A549 (cell line): ENCODE results near the gene SMIM30. TPM values are rescaled to one million over a fixed set of nuclear protein-coding genes. Genes with fewer than 3 reads are reported as not detected.

Experiments
- ATAC-seq, 2 experiments: fragments of 200-7000 bp in 1 of 2; fragments of >200 bp in 1 of 2; cut with Nextera tagmentation in 1 of 2; cut with Tn5 transposase in 1 of 2; 3 replicates each; pipeline versions ENCODE4 v1.8.0 to v1.9.1; 2018 to 2020; ENCODE audit warnings: mild to moderate bottlenecking in 1 of 2, moderate library complexity in 1 of 2
- CTCF ChIA-PET: fragments of 300-600 bp; sonication (Branson Sonifier 250); formaldehyde crosslinking; extraction: SDS; loops from one replicate; lab custom pipeline; 2021; ENCODE audit warnings: antibody characterized with exemption, inconsistent platforms; lab: Yijun Ruan, JAX
- POLR2A ChIA-PET: fragments of 350-600 bp; formaldehyde crosslinking; extraction: SDS; loops from one replicate; lab custom pipeline; 2021; ENCODE audit warnings: antibody characterized with exemption, inconsistent platforms; lab: Yijun Ruan, JAX
- DNase-seq, 2 experiments: peaks; one replicate each; pipeline versions ENCODE4 v3.0.0 to v3.0.0-alpha.2; 2011 to 2016; ENCODE audit warnings: low read depth in 1 of 2, low spot score in 1 of 2
- FAIRE-seq: peaks from 2 replicates; lab custom pipeline; 2011; peaks lifted over from hg19 to GRCh38; lab: Jason Lieb, UNC
- H3K27ac ChIP-seq, 2 experiments: fragments of >200 bp; sonication (Bioruptor Twin); formaldehyde crosslinking; 3 replicates each; pipeline ENCODE4 v1.5.1; 2016 to 2017
- H3K4me1 ChIP-seq: fragments of >200 bp; sonication (Bioruptor Twin); formaldehyde crosslinking; 3 replicates; pipeline ENCODE4 v1.6.1; 2016
- H3K4me2 ChIP-seq: fragments of >200 bp; sonication (Bioruptor Twin); formaldehyde crosslinking; 3 replicates; pipeline ENCODE4 v1.6.1; 2016
- H3K4me3 ChIP-seq: fragments of >200 bp; sonication (Bioruptor Twin); formaldehyde crosslinking; 3 replicates; pipeline ENCODE4 v1.5.1; 2016
- H3K9me3 ChIP-seq: fragments of >200 bp; sonication (Bioruptor Twin); formaldehyde crosslinking; 3 replicates; pipeline ENCODE4 v1.6.1; 2016
- EHMT2 ChIP-seq: fragments of 200-600 bp; sonication (generic); IDR thresholded peaks from 2 replicates; pipeline ENCODE4 v1.6.1; 2016; ENCODE audit warnings: antibody characterized with exemption, low read depth, mild to moderate bottlenecking, moderate library complexity
- EP300 ChIP-seq, 2 experiments: fragments of >200 bp; sonication (Bioruptor Twin); formaldehyde crosslinking; IDR thresholded peaks; 2 replicates in 1 of 2; 3 replicates in 1 of 2; pipeline ENCODE4 v1.6.1; 2016 to 2017
- ESRRA ChIP-seq: fragments of 150-350 bp; IDR thresholded peaks from 2 replicates; pipeline ENCODE4 v1.6.1; 2014; ENCODE audit warnings: mild to moderate bottlenecking, low read length, borderline replicate concordance
- FOSB ChIP-seq: fragments of 250-450 bp; sonication (Bioruptor Pico); IDR thresholded peaks from 2 replicates; pipeline ENCODE4 v1.5.0; 2020; ENCODE audit warnings: mild to moderate bottlenecking, moderate library complexity
- FOXS1 ChIP-seq: fragments of 250-450 bp; sonication (Bioruptor Pico); IDR thresholded peaks from 2 replicates; pipeline ENCODE4 v1.5.0; 2020; ENCODE audit warnings: mild to moderate bottlenecking, moderate library complexity
- GATA3 ChIP-seq: IDR thresholded peaks from 2 replicates; pipeline ENCODE4 v1.6.1; 2012; ENCODE audit warnings: borderline replicate concordance
- KDM1A ChIP-seq: fragments of 200-600 bp; sonication (generic); IDR thresholded peaks from 2 replicates; pipeline ENCODE4 v1.6.1; 2016; ENCODE audit warnings: low read depth, mild to moderate bottlenecking
- MAFK ChIP-seq: fragments of 450-650 bp; IDR thresholded peaks from 2 replicates; pipeline ENCODE4 v1.6.1; 2014; ENCODE audit not compliant: partially characterized antibody
- MAZ ChIP-seq: fragments of 150-350 bp; IDR thresholded peaks from 2 replicates; pipeline ENCODE4 v1.6.1; 2014; ENCODE audit warnings: antibody characterized with exemption, low read depth, low read length, borderline replicate concordance
- MYC ChIP-seq: IDR thresholded peaks from 2 replicates; pipeline ENCODE4 v1.6.1; 2012; ENCODE audit warnings: mild to moderate bottlenecking, inconsistent platforms, low read length, improper control_type of control experiment, borderline replicate concordance
- NFE2L2 ChIP-seq: fragments of 150-350 bp; conservative IDR thresholded peaks from 2 replicates; pipeline ENCODE4 v1.6.1; 2014; ENCODE audit warnings: low read length
- NPAS2 ChIP-seq: fragments of 250-450 bp; sonication (Bioruptor Pico); IDR thresholded peaks from 2 replicates; pipeline ENCODE4 v1.8.0; 2022; ENCODE audit warnings: mild to moderate bottlenecking, moderate library complexity, borderline replicate concordance
- NR3C1 ChIP-seq: fragments of >200 bp; sonication (Bioruptor Twin); formaldehyde crosslinking; IDR thresholded peaks from 3 replicates; pipeline ENCODE4 v1.6.1; 2017
- PHF8 ChIP-seq: fragments of 200-600 bp; sonication (generic); IDR thresholded peaks from 2 replicates; pipeline ENCODE4 v1.6.1; 2016; ENCODE audit warnings: low read depth, mild to moderate bottlenecking, antibody characterized with exemption, moderate library complexity, borderline replicate concordance
- RAD21 ChIP-seq, 2 experiments: fragments of >200 bp in 1 of 2; sonication (Bioruptor Twin) in 1 of 2; formaldehyde crosslinking in 1 of 2; IDR thresholded peaks in 1 of 2; conservative IDR thresholded peaks in 1 of 2; 2 replicates in 1 of 2; 3 replicates in 1 of 2; pipeline ENCODE4 v1.6.1; 2012 to 2018; ENCODE audit warnings: inconsistent platforms in 1 of 2
- RARB ChIP-seq: fragments of 250-450 bp; sonication (Bioruptor Pico); IDR thresholded peaks from 2 replicates; pipeline ENCODE4 v1.8.0; 2021; ENCODE audit warnings: mild to moderate bottlenecking, moderate library complexity
- RCOR1 ChIP-seq: fragments of 150-350 bp; IDR thresholded peaks from 2 replicates; pipeline ENCODE4 v1.6.1; 2014; ENCODE audit warnings: antibody characterized with exemption, low read length, low read depth
- SMC3 ChIP-seq: fragments of >200 bp; sonication (Bioruptor Twin); formaldehyde crosslinking; IDR thresholded peaks from 3 replicates; pipeline ENCODE4 v1.6.1; 2018; ENCODE audit warnings: inconsistent platforms
- ZNF302 ChIP-seq: fragments of 250-450 bp; sonication (Bioruptor Pico); IDR thresholded peaks from 2 replicates; pipeline ENCODE4 v1.9.0; 2021; ENCODE audit warnings: inconsistent platforms, mild to moderate bottlenecking, moderate library complexity
- WGBS: methylation state at CpG from one replicate; pipeline ENCODE4 v1.1.6; 2017; ENCODE audit errors: missing lambda C conversion rate; 5-methylcytosine and 5-hydroxymethylcytosine counted together
- polyA plus RNA-seq, 4 experiments: library from polyadenylated mRNA; depleted of rRNA in 3 of 4; stranded (reverse); fragments of >200 nt; fragmentation: RNase III in 1 of 4; extraction: RNeasy Plus Mini Kit Qiagen cat#74134 plus additional on column Dnase treatment in 1 of 4; gene quantifications; 2 replicates in 3 of 4; 3 replicates in 1 of 4; pipeline ENCODE4 v1.2.3, GENCODE V29; 2011 to 2017
- TF ChIP-seq, protein P1 (sequence below): fragments of 450-650 bp; IDR thresholded peaks from 2 replicates; pipeline ENCODE4 v1.6.1; 2014; ENCODE audit warnings: antibody characterized with exemption
- TF ChIP-seq, protein P2 (sequence below): fragments of >200 bp; sonication (Bioruptor Twin); formaldehyde crosslinking; IDR thresholded peaks from 3 replicates; pipeline ENCODE4 v1.6.1; 2016
- TF ChIP-seq, protein P3 (sequence below): IDR thresholded peaks from 2 replicates; pipeline ENCODE4 v1.6.1; 2012; ENCODE audit warnings: low read depth, borderline replicate concordance
- TF ChIP-seq, protein P4 (sequence below): fragments of 250-450 bp; sonication (Bioruptor Pico); IDR thresholded peaks from 2 replicates; pipeline ENCODE4 v1.5.0; 2020; ENCODE audit warnings: low read depth, mild to moderate bottlenecking, moderate library complexity
- TF ChIP-seq, protein P5 (sequence below): fragments of 200-600 bp; sonication (generic); IDR thresholded peaks from 2 replicates; pipeline ENCODE4 v1.6.1; 2016; ENCODE audit warnings: antibody characterized with exemption, mild to moderate bottlenecking, moderate library complexity
- TF ChIP-seq, protein P6 (sequence below): fragments of >200 bp; sonication (Bioruptor Twin); formaldehyde crosslinking; IDR thresholded peaks from 3 replicates; pipeline ENCODE4 v1.5.1; 2016

The SMIM30 gene
- polyA plus RNA-seq, 2 of the 4 experiments (the other 2 are of a cell fraction): 47.1 to 62.7 TPM

DNA sequence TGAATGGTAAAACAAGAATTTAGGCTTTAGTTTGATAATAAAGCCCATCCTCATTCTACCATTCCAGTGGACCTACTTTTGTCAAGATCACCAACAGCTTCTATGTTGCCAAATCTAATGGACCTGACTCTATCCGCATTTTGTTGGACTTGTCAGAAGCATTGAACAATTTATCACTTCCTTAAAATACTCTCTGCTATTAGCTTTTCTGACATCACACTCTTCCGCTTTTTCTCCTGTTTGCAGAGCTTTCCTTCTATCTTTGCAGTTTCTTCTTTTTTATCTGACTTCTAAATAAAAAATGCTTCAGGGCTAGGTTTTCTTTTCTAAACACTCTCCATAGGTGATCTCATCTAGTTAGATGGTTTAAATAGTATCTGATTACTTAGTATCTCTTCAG, 42.7 kb upstream of the SMIM30 start:
- POLR2A ChIA-PET: no interaction called here
- Histone ChIP-seq H3K4me2 (no peak overlapping the region), H3K4me1 (no peaks in the 10 kb centered on the region), H3K9me3 (no peaks in the 10 kb centered on the region), H3K4me3 (no peak overlapping the region), H3K27ac (no peak overlapping the region)
- DNase-seq (no peak), ATAC-seq (no peak), FAIRE-seq (no peak)
- no peak for TF ChIP-seq EHMT2
- no peak for TF ChIP-seq MYC
- no peak for TF ChIP-seq NR3C1
- TF ChIP-seq, protein P1, sequence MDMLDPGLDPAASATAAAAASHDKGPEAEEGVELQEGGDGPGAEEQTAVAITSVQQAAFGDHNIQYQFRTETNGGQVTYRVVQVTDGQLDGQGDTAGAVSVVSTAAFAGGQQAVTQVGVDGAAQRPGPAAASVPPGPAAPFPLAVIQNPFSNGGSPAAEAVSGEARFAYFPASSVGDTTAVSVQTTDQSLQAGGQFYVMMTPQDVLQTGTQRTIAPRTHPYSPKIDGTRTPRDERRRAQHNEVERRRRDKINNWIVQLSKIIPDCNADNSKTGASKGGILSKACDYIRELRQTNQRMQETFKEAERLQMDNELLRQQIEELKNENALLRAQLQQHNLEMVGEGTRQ: no peak
- no peak for TF ChIP-seq NPAS2 (CRISPR knock-in tag)
- TF ChIP-seq KDM1A: no peak
- TF ChIP-seq, protein P2, sequence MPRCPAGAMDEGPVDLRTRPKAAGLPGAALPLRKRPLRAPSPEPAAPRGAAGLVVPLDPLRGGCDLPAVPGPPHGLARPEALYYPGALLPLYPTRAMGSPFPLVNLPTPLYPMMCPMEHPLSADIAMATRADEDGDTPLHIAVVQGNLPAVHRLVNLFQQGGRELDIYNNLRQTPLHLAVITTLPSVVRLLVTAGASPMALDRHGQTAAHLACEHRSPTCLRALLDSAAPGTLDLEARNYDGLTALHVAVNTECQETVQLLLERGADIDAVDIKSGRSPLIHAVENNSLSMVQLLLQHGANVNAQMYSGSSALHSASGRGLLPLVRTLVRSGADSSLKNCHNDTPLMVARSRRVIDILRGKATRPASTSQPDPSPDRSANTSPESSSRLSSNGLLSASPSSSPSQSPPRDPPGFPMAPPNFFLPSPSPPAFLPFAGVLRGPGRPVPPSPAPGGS: no peak
- TF ChIP-seq GATA3: no peak
- no peak for TF ChIP-seq RCOR1
- TF ChIP-seq ESRRA: no peak
- no peak for TF ChIP-seq NFE2L2
- TF ChIP-seq, protein P3, sequence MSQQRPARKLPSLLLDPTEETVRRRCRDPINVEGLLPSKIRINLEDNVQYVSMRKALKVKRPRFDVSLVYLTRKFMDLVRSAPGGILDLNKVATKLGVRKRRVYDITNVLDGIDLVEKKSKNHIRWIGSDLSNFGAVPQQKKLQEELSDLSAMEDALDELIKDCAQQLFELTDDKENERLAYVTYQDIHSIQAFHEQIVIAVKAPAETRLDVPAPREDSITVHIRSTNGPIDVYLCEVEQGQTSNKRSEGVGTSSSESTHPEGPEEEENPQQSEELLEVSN: no peak
- no peak for TF ChIP-seq EP300 (IDR thresholded peaks at IDR 0.05)
- TF ChIP-seq, protein P4, sequence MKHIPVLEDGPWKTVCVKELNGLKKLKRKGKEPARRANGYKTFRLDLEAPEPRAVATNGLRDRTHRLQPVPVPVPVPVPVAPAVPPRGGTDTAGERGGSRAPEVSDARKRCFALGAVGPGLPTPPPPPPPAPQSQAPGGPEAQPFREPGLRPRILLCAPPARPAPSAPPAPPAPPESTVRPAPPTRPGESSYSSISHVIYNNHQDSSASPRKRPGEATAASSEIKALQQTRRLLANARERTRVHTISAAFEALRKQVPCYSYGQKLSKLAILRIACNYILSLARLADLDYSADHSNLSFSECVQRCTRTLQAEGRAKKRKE: no peak
- no peak for TF ChIP-seq RARB (CRISPR knock-in tag)
- no peak for TF ChIP-seq ZNF302
- TF ChIP-seq, protein P5, sequence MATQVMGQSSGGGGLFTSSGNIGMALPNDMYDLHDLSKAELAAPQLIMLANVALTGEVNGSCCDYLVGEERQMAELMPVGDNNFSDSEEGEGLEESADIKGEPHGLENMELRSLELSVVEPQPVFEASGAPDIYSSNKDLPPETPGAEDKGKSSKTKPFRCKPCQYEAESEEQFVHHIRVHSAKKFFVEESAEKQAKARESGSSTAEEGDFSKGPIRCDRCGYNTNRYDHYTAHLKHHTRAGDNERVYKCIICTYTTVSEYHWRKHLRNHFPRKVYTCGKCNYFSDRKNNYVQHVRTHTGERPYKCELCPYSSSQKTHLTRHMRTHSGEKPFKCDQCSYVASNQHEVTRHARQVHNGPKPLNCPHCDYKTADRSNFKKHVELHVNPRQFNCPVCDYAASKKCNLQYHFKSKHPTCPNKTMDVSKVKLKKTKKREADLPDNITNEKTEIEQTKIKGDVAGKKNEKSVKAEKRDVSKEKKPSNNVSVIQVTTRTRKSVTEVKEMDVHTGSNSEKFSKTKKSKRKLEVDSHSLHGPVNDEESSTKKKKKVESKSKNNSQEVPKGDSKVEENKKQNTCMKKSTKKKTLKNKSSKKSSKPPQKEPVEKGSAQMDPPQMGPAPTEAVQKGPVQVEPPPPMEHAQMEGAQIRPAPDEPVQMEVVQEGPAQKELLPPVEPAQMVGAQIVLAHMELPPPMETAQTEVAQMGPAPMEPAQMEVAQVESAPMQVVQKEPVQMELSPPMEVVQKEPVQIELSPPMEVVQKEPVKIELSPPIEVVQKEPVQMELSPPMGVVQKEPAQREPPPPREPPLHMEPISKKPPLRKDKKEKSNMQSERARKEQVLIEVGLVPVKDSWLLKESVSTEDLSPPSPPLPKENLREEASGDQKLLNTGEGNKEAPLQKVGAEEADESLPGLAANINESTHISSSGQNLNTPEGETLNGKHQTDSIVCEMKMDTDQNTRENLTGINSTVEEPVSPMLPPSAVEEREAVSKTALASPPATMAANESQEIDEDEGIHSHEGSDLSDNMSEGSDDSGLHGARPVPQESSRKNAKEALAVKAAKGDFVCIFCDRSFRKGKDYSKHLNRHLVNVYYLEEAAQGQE: no peak
- no peak for TF ChIP-seq MAZ
- no peak for TF ChIP-seq FOSB (CRISPR knock-in tag)
- 55% methylated on average over 2 of the region's 2 CpGs for WGBS
- CTCF ChIA-PET: interaction anchor here (0.8 to 3.1 kb wide), 4 partner anchors 8 to 261 kb away, joined by 3 to 12 read pairs (median 3); no protein-coding TSS in a partner anchor

DNA sequence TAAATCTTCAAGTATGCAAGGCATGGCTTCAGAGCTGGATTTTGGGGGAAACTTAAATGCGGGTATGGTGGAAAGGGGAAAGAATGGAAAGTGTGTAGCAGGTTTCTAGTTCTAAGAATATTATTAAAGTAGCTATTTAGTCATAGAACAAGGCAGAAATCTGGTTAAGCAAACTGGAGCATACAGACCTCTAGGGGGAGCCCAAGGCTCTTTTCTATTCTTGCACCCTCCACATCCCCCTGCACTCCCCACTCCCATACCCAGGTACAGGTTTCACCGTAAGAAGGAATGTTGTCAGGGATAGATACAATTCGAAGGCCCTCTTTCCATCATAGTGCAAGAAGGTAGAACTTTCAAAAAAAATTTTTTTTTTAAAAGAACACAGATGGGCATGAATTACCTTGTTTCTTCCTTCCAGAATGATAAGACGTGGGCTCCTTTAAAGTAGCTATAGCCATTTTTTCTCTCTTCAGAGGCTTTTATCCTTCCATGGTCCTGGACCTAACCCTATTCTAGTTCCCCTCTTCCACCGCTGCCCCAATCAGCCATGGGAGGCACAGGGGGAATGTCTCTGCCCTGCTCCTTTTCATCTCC, 41.5 kb upstream of the SMIM30 start:
- ChIA-PET CTCF (interaction anchor here (0.6 to 3.1 kb wide), 15 partner anchors 9 to 589 kb away, joined by 3 to 12 read pairs (median 3); no protein-coding TSS in a partner anchor), POLR2A (no interaction called here)
- ATAC-seq: peak in 1 of 2 experiments; percentile 83; a peak in 4 of 6 replicates
- 23% methylated on average over 5 of the region's 5 CpGs for WGBS
- peak; percentile 16 to 23 for DNase-seq
- no peak overlapping the region for H3K4me2 ChIP-seq
- FAIRE-seq: no peak
- no peak overlapping the region for H3K27ac ChIP-seq
- no peaks in the 10 kb centered on the region for H3K9me3 ChIP-seq
- H3K4me3 ChIP-seq: no peak overlapping the region
- no peak for TF ChIP-seq ZNF302
- no peak for TF ChIP-seq PHF8
- TF ChIP-seq MAFK: no peak
- TF ChIP-seq FOXS1: no peak
- no peak for TF ChIP-seq MYC
- TF ChIP-seq NFE2L2: no peak
- TF ChIP-seq, protein P6, sequence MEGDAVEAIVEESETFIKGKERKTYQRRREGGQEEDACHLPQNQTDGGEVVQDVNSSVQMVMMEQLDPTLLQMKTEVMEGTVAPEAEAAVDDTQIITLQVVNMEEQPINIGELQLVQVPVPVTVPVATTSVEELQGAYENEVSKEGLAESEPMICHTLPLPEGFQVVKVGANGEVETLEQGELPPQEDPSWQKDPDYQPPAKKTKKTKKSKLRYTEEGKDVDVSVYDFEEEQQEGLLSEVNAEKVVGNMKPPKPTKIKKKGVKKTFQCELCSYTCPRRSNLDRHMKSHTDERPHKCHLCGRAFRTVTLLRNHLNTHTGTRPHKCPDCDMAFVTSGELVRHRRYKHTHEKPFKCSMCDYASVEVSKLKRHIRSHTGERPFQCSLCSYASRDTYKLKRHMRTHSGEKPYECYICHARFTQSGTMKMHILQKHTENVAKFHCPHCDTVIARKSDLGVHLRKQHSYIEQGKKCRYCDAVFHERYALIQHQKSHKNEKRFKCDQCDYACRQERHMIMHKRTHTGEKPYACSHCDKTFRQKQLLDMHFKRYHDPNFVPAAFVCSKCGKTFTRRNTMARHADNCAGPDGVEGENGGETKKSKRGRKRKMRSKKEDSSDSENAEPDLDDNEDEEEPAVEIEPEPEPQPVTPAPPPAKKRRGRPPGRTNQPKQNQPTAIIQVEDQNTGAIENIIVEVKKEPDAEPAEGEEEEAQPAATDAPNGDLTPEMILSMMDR: peak; percentile 54
- peak; percentile 19; the same call in 1 of the 3 replicates for TF ChIP-seq SMC3
- peak; percentile 42 to 51; a peak in 4 of 5 replicates for TF ChIP-seq RAD21 (conservative IDR thresholded peaks at IDR 0.05 in 1 of 2, IDR thresholded peaks at IDR 0.05 in 1 of 2)
- no peaks in the 10 kb centered on the region for H3K4me1 ChIP-seq
